OCI-LY1 (cell line): ENCODE results near the gene SEMA3G.

Source experiments
- EZH2 ChIP-seq: fragments of 200-600 bp; sonication (generic), shearing (Covaris generic); IDR thresholded peaks from 2 replicates; pipeline ENCODE4 v1.8.0; 2017; ENCODE audit warnings: borderline replicate concordance, mixed run types, mild to moderate bottlenecking, antibody characterized with exemption, low read length, moderate library complexity, mixed read lengths
- TF ChIP-seq, protein P1 (sequence below): fragments of 200-600 bp; sonication (generic), shearing (Covaris generic); IDR thresholded peaks from 2 replicates; pipeline ENCODE4 v1.5.1; 2017; ENCODE audit warnings: mild to moderate bottlenecking, antibody characterized with exemption, low read length, moderate library complexity, mixed read lengths

DNA sequence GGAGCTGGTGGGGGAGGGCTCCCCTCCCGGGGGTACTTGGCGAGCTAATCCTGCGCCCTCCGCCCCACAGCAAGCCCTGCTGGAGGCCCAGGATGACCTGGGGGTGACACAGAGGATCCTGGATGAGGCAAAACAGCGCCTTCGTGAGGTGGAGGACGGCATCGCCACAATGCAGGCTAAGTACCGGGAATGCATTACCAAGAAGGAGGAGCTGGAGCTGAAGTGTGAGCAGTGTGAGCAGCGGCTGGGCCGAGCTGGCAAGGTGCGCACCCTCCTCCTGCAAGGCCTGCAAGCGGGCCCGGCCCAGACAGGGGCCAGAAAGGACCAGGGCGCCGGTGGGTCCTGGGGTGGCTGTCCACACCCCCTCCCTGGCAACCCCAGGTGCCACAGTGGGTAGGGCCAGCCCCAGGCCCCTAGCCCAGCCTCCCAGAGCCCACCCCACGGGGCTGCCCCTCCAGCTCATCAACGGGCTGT lies 56.5 kb downstream of the SEMA3G start:
- TF ChIP-seq, protein P1, sequence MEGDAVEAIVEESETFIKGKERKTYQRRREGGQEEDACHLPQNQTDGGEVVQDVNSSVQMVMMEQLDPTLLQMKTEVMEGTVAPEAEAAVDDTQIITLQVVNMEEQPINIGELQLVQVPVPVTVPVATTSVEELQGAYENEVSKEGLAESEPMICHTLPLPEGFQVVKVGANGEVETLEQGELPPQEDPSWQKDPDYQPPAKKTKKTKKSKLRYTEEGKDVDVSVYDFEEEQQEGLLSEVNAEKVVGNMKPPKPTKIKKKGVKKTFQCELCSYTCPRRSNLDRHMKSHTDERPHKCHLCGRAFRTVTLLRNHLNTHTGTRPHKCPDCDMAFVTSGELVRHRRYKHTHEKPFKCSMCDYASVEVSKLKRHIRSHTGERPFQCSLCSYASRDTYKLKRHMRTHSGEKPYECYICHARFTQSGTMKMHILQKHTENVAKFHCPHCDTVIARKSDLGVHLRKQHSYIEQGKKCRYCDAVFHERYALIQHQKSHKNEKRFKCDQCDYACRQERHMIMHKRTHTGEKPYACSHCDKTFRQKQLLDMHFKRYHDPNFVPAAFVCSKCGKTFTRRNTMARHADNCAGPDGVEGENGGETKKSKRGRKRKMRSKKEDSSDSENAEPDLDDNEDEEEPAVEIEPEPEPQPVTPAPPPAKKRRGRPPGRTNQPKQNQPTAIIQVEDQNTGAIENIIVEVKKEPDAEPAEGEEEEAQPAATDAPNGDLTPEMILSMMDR: peak; percentile 17; the same call in 1 of the 2 replicates
- TF ChIP-seq EZH2: no peak
